HuH-7.5 (cell line): ENCODE results near the gene PRDM16.

ENCODE experiments used
- DNase-seq: peaks from one replicate; pipeline ENCODE4 v3.0.0; 2011; ENCODE audit warnings: low spot score

The PRDM16 gene

DNA sequence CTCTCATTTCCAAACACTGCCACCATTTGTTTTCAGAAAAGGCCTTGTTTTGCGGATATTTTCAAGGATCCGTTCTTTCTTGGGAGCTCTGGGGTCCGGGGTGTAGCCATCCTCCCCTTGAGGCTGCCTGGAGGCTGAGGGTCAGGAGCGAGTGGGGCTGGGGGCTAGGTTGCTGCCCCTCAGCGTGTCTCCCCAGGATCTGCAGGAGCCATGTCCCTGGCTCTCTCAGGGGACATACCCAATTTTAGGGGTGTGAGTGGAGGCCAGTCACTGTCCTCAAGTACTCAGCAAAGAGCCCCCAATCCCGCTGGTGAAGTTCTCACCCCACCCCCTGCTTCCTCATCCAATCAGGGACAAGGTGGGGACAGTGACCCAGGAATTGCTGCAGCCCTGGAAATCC is 15.0 kb upstream of the PRDM16 start:
- DNase-seq = no peak

DNA sequence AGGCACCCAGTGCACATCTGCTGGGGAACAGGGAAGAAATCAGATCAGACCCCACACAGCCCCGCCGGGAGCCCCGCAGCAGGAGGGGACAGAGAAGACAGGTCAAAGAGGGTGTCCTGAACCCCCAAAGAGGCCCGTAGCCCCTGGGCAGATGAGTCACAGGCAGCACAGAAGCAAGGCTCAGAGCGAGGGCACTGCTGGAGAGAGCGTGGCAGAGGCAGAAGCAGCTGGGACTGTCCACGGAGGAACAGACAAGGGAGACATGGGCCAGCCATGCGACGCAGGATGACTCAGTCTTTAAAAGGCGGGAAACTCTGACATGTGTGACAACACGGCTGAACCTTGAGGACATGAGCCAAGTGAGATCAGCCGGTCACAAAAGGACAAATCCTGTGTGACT is 14.5 kb upstream of the PRDM16 start:
- DNase-seq = no peak

- DNase-seq = no peak
Measured at GRCh38 chr1:3055051-3055450, 14.0 kb upstream of the PRDM16 start.

GRCh38 chr1:3056641-3057040 is 12.4 kb upstream of the PRDM16 start:
- no peak for DNase-seq

- no peak for DNase-seq
Measured at GRCh38 chr1:3058263-3059030, 10.6 kb upstream of the PRDM16 start.

DNA sequence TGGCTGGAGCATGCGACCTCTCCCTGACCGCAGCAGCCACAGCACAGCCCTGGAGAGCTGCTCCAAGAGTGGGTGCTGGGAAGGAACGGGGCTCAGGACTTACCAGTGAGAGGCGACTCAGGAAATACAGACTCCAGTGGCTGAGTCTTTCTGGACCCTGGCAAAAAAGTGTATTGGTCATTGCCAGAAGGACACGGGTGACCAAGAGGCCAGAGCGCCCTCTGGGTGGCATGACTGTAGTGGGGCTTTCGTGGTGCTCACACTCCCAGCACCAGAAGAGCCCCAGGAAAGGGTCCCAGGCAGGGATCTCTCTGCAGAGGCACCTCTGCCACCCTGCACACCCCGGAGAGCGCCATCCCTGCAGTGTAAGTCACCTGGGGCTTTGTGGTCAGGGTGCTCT is 8.9 kb upstream of the PRDM16 start:
- DNase-seq = no peak

DNA sequence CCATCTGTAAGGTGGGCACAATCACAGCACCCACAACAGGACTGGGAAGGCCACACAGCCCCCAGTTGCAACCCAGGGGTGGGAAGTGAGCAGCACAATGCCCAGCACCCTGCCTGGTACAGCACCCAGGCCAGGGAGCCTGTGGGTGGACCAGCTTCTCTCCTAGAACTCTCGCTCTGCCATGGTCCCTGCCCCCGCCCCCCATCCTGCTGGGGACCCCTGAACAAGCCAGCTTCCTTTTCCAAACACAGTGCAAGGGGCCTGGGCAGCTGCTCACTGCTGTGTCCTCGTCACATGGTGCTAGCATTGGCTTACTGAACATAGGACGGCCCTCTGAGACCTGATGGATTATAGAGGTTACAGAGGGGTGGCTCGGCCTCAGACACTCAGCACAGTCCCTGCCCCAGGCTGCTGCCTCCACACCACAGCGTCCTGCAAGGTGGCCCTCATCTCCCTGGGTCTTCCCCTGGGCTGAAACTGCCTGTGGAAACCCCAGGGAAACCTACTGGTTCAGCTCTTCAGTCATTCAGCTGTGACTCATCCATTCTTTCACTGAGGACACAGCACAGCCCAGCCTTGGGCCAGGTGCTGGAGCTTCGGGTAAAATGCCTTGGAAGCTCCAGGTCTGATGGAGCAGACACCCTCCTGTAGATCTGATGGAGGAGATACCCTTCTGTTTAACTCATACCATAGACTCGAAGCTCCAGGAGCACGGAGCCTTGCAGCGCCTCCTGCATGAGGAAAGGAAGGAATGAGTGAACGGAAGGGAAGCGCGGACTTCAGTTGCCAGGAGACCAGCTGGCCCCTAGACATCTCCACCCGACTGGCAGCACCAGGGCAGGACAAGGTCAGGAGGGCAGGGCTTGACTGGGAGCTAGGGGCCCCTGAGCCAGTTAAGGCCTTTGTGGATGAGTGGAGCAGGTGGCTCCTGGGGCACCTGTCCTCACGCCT is 8.1 kb upstream of the PRDM16 start:
- DNase-seq = no peak

DNA sequence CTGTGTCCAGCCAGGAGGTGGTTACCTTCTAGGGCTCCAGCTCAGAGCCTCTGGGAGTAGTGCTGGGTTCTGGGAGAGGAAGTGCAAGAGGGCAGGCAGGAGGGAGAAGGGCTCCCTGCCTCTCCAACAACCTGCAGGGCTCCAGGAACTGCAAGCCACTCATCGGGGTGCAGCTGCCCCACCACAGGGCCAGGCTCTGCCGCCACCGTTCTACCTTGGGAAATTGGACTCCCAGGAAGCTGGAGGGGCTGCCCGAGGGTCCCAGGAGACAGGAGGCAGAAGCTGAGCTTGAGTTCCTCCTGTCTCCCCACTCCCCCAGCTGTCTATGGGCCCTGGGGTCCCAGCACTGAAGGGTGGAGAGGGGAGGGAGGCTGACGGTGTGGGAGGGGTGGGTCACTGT is 7.4 kb upstream of the PRDM16 start:
- no peak for DNase-seq

DNA sequence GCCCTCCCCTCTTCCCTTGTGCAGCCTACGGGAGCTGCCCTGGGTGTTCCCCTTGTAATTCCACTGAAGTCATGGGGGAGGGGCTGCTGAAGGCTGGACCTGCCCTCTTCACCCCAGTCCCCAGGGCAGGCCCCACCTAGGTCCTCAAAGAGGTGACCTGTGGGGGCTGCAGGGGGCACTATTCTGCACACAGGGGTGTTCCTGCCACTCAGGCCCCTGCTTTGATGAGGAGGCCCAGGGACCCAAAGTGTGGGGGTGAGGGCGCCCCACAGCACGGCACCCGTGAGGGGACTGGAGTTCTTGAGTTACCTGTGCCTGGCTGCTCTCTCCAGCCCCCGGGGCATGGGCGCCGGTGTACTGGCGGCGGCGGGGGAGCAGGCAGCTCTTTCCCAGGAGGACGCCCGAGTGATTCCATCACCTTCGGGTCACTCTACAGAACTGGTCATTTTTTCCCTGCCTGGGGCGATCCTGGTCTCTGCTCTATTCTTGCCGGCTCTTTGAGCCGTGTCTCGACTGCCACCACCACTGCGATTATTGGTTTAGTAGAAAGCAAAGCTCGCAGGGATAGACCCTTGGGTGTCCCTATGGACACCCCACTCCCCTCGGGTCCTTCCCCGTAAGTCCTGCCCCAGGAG is 6.9 kb upstream of the PRDM16 start:
- DNase-seq = no peak

DNA sequence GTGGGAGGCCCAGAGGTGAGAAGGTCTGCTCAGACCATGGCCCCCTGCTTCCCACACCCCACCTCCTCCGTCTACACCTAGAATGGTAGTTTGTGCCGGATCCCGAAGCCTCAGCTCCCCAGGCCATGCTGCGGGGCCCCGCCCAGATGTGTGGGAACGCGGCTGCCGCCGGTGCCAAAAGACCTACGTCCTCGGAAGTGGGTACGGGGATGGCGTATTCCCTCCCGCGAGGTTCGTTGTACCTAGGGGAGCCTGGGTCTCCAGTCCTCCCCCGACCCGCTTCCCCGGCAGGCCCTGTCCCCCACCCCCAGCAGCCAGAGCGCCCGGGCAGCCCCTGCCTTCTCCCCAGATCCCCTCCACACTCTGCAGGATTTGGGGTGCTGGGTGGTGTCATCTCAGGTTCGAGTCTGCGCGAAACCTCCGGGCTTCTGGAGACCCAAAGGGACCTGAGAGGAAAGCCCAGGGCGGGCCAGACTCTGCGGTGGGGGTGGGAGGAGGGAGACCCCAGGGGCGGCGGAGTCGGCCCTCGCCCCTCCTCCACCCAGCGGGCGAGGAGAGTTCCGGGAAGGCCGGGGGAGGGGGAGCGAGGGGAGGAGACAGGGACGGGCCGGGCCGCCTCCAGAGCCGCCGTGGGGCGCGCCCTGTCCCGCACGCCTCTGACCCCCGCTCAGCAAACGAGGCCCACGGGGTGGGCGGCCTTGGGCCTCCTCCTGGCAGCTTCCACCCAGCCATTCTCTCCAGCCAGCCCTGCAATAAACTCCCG is 6.2 kb upstream of the PRDM16 start:
- DNase-seq = no peak

DNA sequence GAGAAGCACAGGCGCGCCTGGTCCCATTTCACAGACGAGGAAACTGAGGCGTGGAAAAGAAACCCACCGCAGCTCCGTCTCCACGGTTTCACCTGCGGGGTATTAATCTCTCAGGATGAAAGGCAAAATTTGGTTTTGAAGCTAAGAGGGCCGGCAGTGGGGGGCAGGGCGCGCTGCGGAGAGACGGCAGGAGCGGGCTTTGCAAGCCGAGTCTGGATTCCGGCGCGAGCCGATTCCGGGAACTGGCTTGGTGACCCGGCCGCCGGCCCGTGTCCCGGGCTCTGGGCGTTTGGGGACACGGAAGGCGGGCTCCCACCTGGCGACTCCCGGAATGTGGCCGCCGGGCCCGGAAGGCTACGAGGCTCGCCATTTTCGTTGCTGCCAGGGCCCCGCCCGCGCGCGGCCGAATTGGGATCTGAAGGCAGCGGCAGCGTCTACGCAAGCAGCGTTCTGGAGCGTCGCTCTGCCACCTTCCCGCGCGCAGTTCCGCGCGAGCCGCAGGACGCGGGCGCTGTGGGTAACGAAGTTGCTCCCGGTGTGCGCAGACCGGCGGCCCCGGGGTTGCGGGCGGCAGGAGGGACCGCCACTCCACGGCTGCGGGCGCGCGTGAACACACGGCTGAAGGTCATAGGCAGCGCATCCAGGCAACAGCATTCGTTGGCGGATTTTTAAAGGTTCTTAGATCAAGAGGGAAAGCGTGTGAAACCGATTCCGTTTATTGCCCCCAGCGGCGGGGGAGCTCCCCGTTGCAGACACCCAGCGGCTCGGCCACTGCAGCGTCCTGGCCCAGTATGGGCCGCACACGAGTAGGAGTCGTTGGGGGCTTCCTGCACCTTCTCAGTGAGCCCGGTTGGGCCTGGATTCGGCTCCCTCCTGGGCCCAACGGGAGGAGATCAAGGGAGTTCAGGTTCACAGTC is 5.4 kb upstream of the PRDM16 start:
- DNase-seq = no peak

GRCh38 chr1:3064296-3064850 is 4.6 kb upstream of the PRDM16 start:
- DNase-seq = no peak

- DNase-seq = no peak
Measured at GRCh38 chr1:3064901-3065300, 4.1 kb upstream of the PRDM16 start.

GRCh38 chr1:3065396-3065795 is 3.6 kb upstream of the PRDM16 start:
- DNase-seq = no peak

DNA sequence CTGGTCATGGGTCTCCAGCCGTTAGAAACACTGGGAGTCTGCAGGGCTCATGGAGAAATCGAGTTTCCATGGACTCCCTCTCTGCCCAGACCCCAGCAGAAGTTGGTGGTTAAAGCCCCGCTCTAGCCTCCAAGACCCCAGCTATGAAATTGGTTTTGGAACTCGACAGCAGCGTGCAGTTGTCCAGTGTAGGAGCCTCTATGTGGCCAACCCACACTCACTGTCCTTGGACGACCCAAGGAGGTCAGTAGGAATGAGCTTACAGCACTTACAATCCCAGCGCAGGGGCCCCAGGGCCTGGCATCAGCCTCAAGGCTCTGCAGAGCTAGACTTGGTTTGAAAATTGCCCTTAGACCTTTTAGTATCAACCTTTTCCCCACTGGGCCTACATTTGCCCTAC is 3.2 kb upstream of the PRDM16 start:
- no peak for DNase-seq

DNA sequence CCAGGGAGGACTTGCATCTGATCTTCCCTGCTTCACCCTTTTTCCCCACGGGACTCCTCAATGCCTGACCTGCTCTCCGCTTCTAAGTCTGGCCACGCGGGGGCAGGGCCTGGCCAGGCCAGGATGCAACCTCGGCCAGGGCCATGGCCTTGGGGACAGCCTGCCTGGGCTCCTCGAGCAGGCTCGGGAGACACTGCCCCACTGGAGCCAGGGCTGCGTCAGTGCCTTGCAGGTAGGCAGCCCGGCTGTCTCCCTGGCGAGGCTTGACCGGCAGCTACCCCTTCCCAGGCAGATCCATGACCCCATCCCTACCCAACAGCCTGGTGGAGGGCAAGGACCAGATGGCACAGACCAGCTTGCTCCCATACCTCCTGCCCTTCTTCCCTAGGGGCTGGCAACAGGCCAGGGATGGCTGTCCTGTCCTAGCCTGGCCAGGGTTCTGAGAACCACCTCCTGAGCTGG is 2.7 kb upstream of the PRDM16 start:
- DNase-seq = peak; percentile 91

GRCh38 chr1:3066826-3067225 is 2.2 kb upstream of the PRDM16 start:
- DNase-seq = no peak

DNA sequence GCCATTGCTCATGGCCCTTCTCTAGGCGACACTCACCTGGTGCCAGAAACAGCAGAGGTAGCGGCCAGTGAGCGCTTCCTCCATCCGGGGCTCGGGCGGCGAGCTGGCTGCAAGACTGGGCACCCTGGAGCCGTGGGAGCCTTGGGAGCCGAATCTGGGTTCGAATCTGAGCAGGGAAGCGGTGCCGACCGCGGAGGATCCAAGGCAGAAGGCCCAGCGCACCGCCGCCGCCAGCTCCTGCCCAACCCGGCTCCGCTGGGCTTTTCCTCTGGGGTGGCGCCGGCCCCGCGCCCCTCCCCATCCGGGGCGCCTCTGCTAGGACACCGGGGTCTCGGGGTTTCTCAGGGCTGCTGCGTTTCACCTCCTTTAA is 1.7 kb upstream of the PRDM16 start:
- no peak for DNase-seq

DNA sequence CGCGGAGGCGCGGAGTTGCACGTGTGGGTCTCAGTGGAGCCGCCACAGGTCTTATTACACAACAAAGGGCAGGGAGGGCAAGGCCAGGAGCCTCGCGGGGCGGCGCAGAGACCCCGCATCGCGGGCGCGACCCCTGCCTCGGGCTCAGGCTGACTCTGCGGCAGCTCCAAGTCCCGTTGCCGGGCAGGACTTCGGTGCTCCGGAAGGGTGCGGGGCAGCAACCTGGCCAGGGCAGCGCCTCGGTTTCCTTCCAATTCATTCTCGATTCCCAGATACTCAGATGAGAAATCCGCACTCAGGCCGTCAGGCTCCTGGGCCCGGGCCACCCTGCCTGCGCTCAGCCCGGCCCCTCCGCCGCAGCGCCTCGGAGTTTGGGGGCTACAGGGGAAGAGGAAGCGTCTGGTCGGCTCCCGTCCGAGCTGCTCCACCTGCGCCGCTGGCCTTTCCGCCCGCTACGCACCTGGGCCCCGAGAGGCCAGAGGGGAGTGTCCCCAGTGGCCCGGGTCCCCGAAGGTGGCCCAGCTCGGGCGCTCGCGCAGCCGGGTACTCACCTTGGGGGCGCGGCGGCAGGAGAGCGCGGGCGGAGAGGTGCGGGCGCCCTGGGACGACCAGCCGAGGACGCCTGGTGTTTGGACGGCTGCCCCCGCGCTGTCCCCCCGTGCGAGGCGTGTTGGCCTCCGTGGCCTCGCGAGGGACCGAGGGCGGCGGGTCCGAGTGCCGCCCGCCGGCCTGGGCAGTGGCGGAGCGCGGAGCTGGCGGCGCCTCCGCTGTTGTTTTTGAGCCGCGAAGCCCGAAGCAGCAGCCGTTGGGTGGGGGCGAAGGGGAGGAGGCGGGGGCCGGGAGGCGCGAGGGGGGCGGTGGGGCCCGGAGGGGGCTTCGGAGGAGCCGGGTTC is 1.1 kb upstream of the PRDM16 start:
- no peak for DNase-seq
